Activated naive CD8-positive, alpha-beta T cell treated with anti-CD3 and anti-CD28 coated beads, Interleukin-2, amount 10 ng/mL, durations not matched to agents 7 days and 5 days (primary cell): ENCODE results near the gene TNPO3. TPM values are rescaled to one million over a fixed set of nuclear protein-coding genes. Genes with fewer than 3 reads are reported as not detected.
"Not testable (repeated sequence)": the region's sequence is repeated elsewhere in the genome, so short reads cannot be mapped to it uniquely, and the experiment has no call there.

Source experiments
- ATAC-seq: fragments of 150-1000 bp; cut with Tn5 transposase; one replicate; pipeline ENCODE4 v1.10.0; 2021; ENCODE audit warnings: low read depth, moderate library complexity
- POLR2A ChIA-PET: fragments of 350-600 bp; sonication (Branson Sonifier 250); formaldehyde crosslinking; loops from one replicate; lab custom pipeline; 2021; ENCODE audit warnings: antibody characterized with exemption; lab: Charles Lee
- DNase-seq: peaks from one replicate; pipeline ENCODE4 v3.0.0; 2021
- H3K27ac Mint-ChIP-seq: one replicate; pipeline ENCODE4 v1.8.0; 2022; ENCODE audit warnings: mild to moderate bottlenecking, mixed read lengths
- H3K27me3 Mint-ChIP-seq: one replicate; pipeline ENCODE4 v1.8.0; 2022; ENCODE audit warnings: mild to moderate bottlenecking, moderate library complexity, mixed read lengths
- H3K36me3 Mint-ChIP-seq: one replicate; pipeline ENCODE4 v1.8.0; 2021; ENCODE audit warnings: mild to moderate bottlenecking, mixed read lengths
- H3K4me1 Mint-ChIP-seq: one replicate; pipeline ENCODE4 v1.8.0; 2021; ENCODE audit warnings: mixed read lengths
- H3K4me3 Mint-ChIP-seq: one replicate; pipeline ENCODE4 v1.8.0; 2022; ENCODE audit warnings: mild to moderate bottlenecking, moderate library complexity, mixed read lengths
- H3K9me3 Mint-ChIP-seq: one replicate; pipeline ENCODE4 v1.8.0; 2021; ENCODE audit warnings: mixed read lengths
- total RNA-seq, 2 experiments: library from RNA; stranded (reverse); gene quantifications; one replicate each; pipeline ENCODE4 v1.2.3, GENCODE V29; 2021

The TNPO3 gene
- total RNA-seq, 2 experiments from 2014 or later, result 43.0 to 43.9 TPM

DNA sequence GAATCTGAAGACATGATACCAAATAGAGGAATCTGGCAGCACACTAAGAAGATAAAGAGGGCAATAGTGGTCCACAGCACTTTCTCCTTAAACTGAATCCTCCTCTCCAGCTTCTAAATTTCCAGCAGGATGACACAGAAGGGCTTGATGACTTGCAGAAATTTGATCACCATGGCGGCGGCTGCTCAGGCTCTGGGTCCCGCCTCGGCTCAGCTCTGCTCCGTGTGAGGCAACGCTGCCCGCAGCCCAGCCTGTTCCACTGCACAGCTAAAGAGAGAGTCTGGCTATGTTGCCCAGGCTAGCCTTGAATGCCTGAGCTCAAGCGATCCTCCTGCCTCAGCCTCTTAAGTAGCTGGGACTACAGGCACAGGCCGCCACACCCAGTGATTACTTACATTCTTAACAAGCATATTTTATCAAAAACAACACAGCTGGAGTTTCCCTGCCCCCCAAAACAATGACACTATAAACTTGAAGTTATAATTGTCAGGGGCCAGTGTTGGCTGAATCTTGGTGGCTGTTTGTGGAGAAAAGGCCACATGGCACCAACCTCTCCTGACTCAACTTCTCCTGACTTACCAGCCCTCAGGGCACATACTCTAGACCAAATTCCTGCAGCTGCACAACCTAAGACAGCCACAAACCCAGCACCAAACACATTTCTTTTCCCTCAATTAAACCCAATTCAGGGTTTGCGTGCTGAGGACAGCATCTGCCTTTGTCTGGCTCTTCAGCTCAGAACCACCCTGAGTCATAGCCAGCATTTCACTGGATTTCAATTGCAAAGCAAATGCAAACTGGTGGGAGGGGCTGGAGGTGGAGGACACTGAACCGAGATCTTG lies 11.6 kb upstream of the TNPO3 start:
- peaks cover 2% of the 10 kb centered on the region for H3K36me3 Mint-ChIP-seq
- no peak overlapping the region for H3K27ac Mint-ChIP-seq
- no peaks in the 10 kb centered on the region for H3K9me3 Mint-ChIP-seq
- POLR2A ChIA-PET, result no interaction called here
- no peak overlapping the region for H3K4me3 Mint-ChIP-seq
- H3K27me3 Mint-ChIP-seq, result peaks cover 30% of the 10 kb centered on the region
- DNase-seq (no peak), ATAC-seq (no peak)
- H3K4me1 Mint-ChIP-seq, result peaks cover 10% of the 10 kb centered on the region

GRCh38 chr7:129055861-129056464 lies 1.1 kb upstream of the TNPO3 start:
- Mint-ChIP-seq H3K4me3 (peak overlapping the region; percentile 93), H3K36me3 (peaks cover 4% of the 10 kb centered on the region)
- POLR2A ChIA-PET, result interaction anchor here (0.9 to 2.5 kb wide), 4 partner anchors 18 to 712 kb away, joined by 3 to 13 read pairs (median 3); partner anchors contain the start of gene RBM28

GRCh38 chr7:129055294-129055816 lies 444 bp upstream of the TNPO3 start:
- Mint-ChIP-seq H3K27ac (peak overlapping the region; percentile 99), H3K9me3 (no peaks in the 10 kb centered on the region), H3K36me3 (peaks cover 9% of the 10 kb centered on the region), H3K4me3 (peak overlapping the region; percentile 93), H3K4me1 (peaks cover 20% of the 10 kb centered on the region), H3K27me3 (peaks cover 15% of the 10 kb centered on the region)
- ATAC-seq, result peak; percentile 22
- DNase-seq, result no peak
- POLR2A ChIA-PET, result interaction anchor here (0.9 to 2.5 kb wide), 10 partner anchors 9 to 712 kb away, joined by 3 to 15 read pairs (median 6); partner anchors contain the start of gene RBM28

More at GRCh38 chr7:129055861-129056464, 1.1 kb upstream of the TNPO3 start:
- ATAC-seq, result no peak
- H3K9me3 Mint-ChIP-seq, result no peaks in the 10 kb centered on the region
- H3K27ac Mint-ChIP-seq, result peak overlapping the region; percentile 99
- DNase-seq, result no peak
- peaks cover 15% of the 10 kb centered on the region for H3K27me3 Mint-ChIP-seq
- peaks cover 14% of the 10 kb centered on the region for H3K4me1 Mint-ChIP-seq

DNA sequence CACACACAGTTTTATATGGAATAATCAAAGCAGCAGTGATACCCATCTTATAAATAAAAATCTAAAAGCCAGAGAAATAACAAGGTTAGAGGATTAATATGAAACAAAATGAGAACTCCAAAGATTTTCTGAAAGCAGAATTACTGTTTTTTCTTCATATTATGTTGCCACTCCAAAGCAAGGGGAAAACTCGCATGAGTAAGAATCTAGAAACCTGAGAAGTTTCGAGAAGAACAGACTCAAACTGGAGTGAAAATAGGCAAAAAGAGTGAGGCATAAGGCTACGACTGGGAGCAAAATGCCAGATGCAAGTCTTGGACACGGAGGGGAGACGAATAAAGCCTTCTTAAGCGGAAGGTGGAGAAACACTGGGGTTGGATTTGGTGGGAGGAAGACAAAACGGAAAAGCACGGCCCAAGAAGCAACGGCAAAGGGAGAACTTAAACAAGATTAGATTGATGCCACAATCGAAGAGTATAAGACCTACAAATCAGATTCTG lies 923 bp downstream of the TNPO3 start:
- peak overlapping the region; percentile 99 for H3K27ac Mint-ChIP-seq
- peaks cover 8% of the 10 kb centered on the region for H3K27me3 Mint-ChIP-seq
- peaks cover 13% of the 10 kb centered on the region for H3K36me3 Mint-ChIP-seq
- POLR2A ChIA-PET, result interaction anchor here (0.7 to 2.5 kb wide), 10 partner anchors 11 to 263 kb away, joined by 3 to 15 read pairs (median 7); no protein-coding TSS in a partner anchor
- no peaks in the 10 kb centered on the region for H3K9me3 Mint-ChIP-seq
- H3K4me1 Mint-ChIP-seq, result peaks cover 28% of the 10 kb centered on the region
- H3K4me3 Mint-ChIP-seq, result peak overlapping the region; percentile 93
- no peak for DNase-seq
- no peak for ATAC-seq

DNA sequence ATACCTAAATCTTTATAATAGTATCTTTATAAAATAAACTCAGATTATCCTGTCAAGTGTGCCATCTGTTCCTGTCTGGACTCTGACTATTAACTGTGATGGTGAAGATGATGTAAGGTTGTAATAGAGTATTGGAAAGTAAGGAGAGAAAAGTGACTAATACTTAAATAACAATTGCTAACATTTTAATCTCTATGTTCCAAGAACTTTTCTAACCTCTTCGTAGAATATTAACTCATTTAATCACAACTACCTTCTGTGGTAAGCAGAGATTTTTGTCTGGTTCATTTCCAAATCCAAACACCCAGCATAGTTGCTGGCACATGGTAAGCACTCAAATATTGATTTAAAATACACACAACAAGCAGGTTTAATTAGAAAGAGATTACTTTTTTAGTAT lies 2.5 kb downstream of the TNPO3 start:
- no peaks in the 10 kb centered on the region for H3K27me3 Mint-ChIP-seq
- no peak overlapping the region for H3K27ac Mint-ChIP-seq
- no peak for DNase-seq
- peaks cover 33% of the 10 kb centered on the region for H3K4me1 Mint-ChIP-seq
- ATAC-seq, result no peak
- POLR2A ChIA-PET, result no interaction called here
- peaks cover 15% of the 10 kb centered on the region for H3K36me3 Mint-ChIP-seq
- H3K9me3 Mint-ChIP-seq, result no peaks in the 10 kb centered on the region
- H3K4me3 Mint-ChIP-seq, result peak overlapping the region; percentile 93

DNA sequence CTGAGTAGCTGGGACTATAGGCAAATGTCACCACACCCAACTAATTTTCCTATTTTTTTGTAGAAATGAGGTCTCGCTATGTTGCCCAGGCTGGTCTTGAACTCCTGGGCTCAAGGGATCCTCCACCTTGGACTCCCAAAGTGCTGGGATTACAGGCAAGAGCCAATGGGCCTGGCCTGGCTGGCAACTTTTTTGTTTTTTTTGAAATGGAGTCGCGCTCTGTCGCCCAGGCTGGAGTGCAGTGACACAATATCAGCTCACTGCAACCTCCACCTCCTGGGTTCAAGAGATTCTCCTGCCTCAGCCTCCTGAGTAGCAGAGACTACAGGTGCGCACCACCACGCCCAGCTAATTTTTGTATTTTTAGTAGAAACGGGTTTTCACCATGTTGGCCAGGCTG lies 3.5 kb downstream of the TNPO3 start:
- H3K36me3 Mint-ChIP-seq, result peaks cover 19% of the 10 kb centered on the region
- not testable (repeated sequence) for ATAC-seq

GRCh38 chr7:129047761-129048160 lies 7.2 kb downstream of the TNPO3 start:
- Mint-ChIP-seq H3K27me3 (no peaks in the 10 kb centered on the region), H3K4me3 (no peak overlapping the region), H3K36me3 (peaks cover 32% of the 10 kb centered on the region), H3K9me3 (no peaks in the 10 kb centered on the region), H3K4me1 (peaks cover 46% of the 10 kb centered on the region), H3K27ac (no peak overlapping the region)
- POLR2A ChIA-PET, result no interaction called here
- ATAC-seq, result no peak
- no peak for DNase-seq

More for the DNA sequence above, 3.5 kb downstream of the TNPO3 start:
- H3K4me3 Mint-ChIP-seq, DNase-seq, H3K27me3 Mint-ChIP-seq, H3K9me3 Mint-ChIP-seq, H3K27ac Mint-ChIP-seq, POLR2A ChIA-PET: not testable (repeated sequence)
- H3K4me1 Mint-ChIP-seq, result peaks cover 36% of the 10 kb centered on the region

DNA sequence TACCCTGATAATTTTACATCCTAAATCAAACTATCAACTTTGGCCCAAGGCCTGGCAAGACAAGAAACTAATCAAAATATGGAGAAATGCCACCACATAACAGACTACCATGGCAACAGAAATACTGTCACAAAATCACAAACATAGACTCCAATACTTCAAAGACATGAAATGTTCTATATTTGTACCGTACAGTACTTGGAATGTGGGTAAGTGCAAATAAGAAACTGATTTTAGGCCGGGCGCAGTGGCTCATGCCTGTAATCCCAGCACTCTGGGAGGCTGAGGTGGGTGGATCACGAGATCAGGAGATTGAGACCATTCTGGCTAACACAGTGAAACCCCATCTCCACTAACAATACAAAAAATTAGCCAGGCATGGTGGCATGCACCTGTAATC lies 9.2 kb downstream of the TNPO3 start:
- DNase-seq (no peak), ATAC-seq (no peak)
- no peak overlapping the region for H3K4me3 Mint-ChIP-seq
- H3K36me3 Mint-ChIP-seq, result peaks cover 31% of the 10 kb centered on the region
- H3K9me3 Mint-ChIP-seq, result no peaks in the 10 kb centered on the region
- peaks cover 46% of the 10 kb centered on the region for H3K4me1 Mint-ChIP-seq
- no peak overlapping the region for H3K27ac Mint-ChIP-seq
- POLR2A ChIA-PET, result interaction anchor here (0.6 kb wide), 1 partner anchor 181 kb away, joined by 4 read pairs; no protein-coding TSS in a partner anchor
- H3K27me3 Mint-ChIP-seq, result no peaks in the 10 kb centered on the region

DNA sequence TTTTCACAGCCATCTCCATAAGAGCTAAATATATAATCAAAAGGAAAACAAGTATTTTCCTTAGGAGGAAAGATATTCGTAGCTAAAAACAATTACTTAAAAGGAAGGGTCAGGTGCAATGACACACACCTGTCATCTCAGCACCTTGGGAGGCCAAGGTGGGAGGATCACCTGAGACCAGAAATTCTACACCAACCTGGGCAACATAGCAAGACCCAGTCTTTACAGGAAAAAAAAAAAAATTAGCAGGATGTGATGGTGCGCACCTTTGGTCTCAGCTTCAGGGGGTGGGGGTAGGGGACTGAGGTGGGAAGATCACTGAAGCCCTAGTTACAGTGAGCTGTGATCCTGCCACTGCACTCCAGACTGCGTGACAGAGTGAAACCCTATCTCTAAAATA lies 11.9 kb downstream of the TNPO3 start:
- Mint-ChIP-seq H3K4me1 (peaks cover 40% of the 10 kb centered on the region), H3K27me3 (no peaks in the 10 kb centered on the region), H3K36me3 (peaks cover 40% of the 10 kb centered on the region), H3K4me3 (no peak overlapping the region), H3K9me3 (no peaks in the 10 kb centered on the region), H3K27ac (no peak overlapping the region)
- ATAC-seq (no peak), DNase-seq (no peak)
- POLR2A ChIA-PET, result interaction anchor here (0.7 to 2.5 kb wide), 2 partner anchors 12 to 345 kb away, joined by 3 to 15 read pairs; partner anchors contain the start of gene TNPO3

- H3K27ac Mint-ChIP-seq, result peak overlapping the region; percentile 4
- peaks cover 44% of the 10 kb centered on the region for H3K36me3 Mint-ChIP-seq
- no peaks in the 10 kb centered on the region for H3K9me3 Mint-ChIP-seq
- no peak for DNase-seq
- no peaks in the 10 kb centered on the region for H3K27me3 Mint-ChIP-seq
- ATAC-seq, result no peak
- POLR2A ChIA-PET, result interaction anchor here (2.5 kb wide), 1 partner anchor 13 kb away, joined by 15 read pairs; the partner anchor contains the start of gene TNPO3
- H3K4me1 Mint-ChIP-seq, result peaks cover 38% of the 10 kb centered on the region
- H3K4me3 Mint-ChIP-seq, result no peak overlapping the region
Measured at GRCh38 chr7:129041142-129042085, 13.5 kb downstream of the TNPO3 start.

GRCh38 chr7:129038468-129038867 lies 16.4 kb downstream of the TNPO3 start:
- ATAC-seq, H3K9me3 Mint-ChIP-seq, POLR2A ChIA-PET, H3K4me3 Mint-ChIP-seq, H3K27ac Mint-ChIP-seq, DNase-seq, H3K27me3 Mint-ChIP-seq: not testable (repeated sequence)
- peaks cover 48% of the 10 kb centered on the region for H3K36me3 Mint-ChIP-seq
- peaks cover 26% of the 10 kb centered on the region for H3K4me1 Mint-ChIP-seq

DNA sequence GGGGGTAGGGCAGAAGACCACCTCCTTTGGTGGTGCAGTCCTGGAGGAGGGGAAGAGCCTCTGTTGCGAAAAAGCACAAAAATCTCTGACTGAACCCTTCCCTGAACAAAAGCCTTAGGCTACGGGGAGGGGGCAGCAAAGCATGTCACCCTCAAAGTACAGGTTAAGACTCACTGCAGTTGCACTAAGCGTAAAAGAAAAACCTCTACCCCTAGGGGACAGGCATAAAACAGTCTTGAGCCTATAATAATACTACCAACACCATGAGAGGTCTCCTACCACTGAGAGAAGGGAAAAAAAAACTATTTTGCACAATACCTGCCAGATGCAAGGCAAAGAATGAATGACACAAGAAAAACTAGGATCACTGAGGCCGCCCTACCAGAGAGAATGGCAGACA lies 17.3 kb downstream of the TNPO3 start:
- H3K36me3 Mint-ChIP-seq, result peaks cover 53% of the 10 kb centered on the region
- no peak for ATAC-seq
- DNase-seq, result no peak
- POLR2A ChIA-PET, result no interaction called here
- no peaks in the 10 kb centered on the region for H3K27me3 Mint-ChIP-seq
- no peak overlapping the region for H3K27ac Mint-ChIP-seq
- H3K9me3 Mint-ChIP-seq, result no peaks in the 10 kb centered on the region
- peaks cover 20% of the 10 kb centered on the region for H3K4me1 Mint-ChIP-seq
- no peak overlapping the region for H3K4me3 Mint-ChIP-seq
